HepG2 (cell line): ENCODE results near the gene RBM12. TPM values are rescaled to one million over a fixed set of nuclear protein-coding genes. Genes with fewer than 3 reads are reported as not detected.

Experiments used
- CCDC6 ChIP-seq: sonication (generic); formaldehyde crosslinking; IDR thresholded peaks from 2 replicates; pipeline ENCODE4 v1.8.1; 2022; ENCODE audit warnings: mild to moderate bottlenecking, missing genetic modification reagents, moderate library complexity
- ERF ChIP-seq: IDR thresholded peaks from 2 replicates; pipeline ENCODE4 v1.6.1; 2018; ENCODE audit warnings: missing biosample characterization, missing genetic modification reagents
- HMGA1 ChIP-seq: sonication (generic); formaldehyde crosslinking; conservative IDR thresholded peaks from 2 replicates; pipeline ENCODE4 v1.4.0; 2020; ENCODE audit warnings: missing genetic modification reagents
- MIXL1 ChIP-seq: IDR thresholded peaks from 2 replicates; pipeline ENCODE4 v1.6.1; 2016
- NFIC ChIP-seq: IDR thresholded peaks from 2 replicates; pipeline ENCODE4 v1.6.1; 2012; ENCODE audit warnings: mild to moderate bottlenecking, low read length, inconsistent platforms
- PTBP1 ChIP-seq: fragments of 200-400 bp; formaldehyde crosslinking; IDR thresholded peaks from 2 replicates; pipeline ENCODE4 v1.6.1; 2018; ENCODE audit warnings: low read length, low read depth; ENCODE audit not compliant: poor library complexity, severe bottlenecking
- SRSF9 ChIP-seq: fragments of 200-400 bp; formaldehyde crosslinking; IDR thresholded peaks from 2 replicates; pipeline ENCODE4 v1.6.1; 2018; ENCODE audit warnings: borderline replicate concordance, mild to moderate bottlenecking, low read depth, low read length; ENCODE audit not compliant: insufficient read depth, poor library complexity, severe bottlenecking
- ZNF333 ChIP-seq: sonication (generic); formaldehyde crosslinking; IDR thresholded peaks from 2 replicates; pipeline ENCODE4 v1.4.0; 2020; ENCODE audit warnings: mild to moderate bottlenecking, missing genetic modification reagents, borderline replicate concordance
- polyA plus RNA-seq, 8 experiments: library from polyadenylated mRNA; depleted of rRNA in 3 of 8; stranded (reverse) in 7 of 8; unstranded in 1 of 8; fragments of >200 nt; fragmentation: Illumina TruSeq in 4 of 8; extraction: Trizol in 4 of 8; gene quantifications; 2 replicates each; pipeline versions ENCODE4 v1.2.1 to v1.2.3, GENCODE V29; 2011 to 2016; ENCODE audit warnings: low read depth in 4 of 8, missing spikeins in 1 of 8, mixed read lengths in 1 of 8; ENCODE audit not compliant: insufficient read depth in 1 of 8
- total RNA-seq, 5 experiments: library from RNA; depleted of rRNA; stranded (reverse); fragments of >200 nt; fragmentation: Illumina TruSeq; extraction: Trizol; gene quantifications; 2 replicates each; pipeline ENCODE4 v1.2.3, GENCODE V29; 2016; ENCODE audit warnings: low read depth in 1 of 5
- TF ChIP-seq, protein P1 (sequence below): sonication (generic); formaldehyde crosslinking; IDR thresholded peaks from 2 replicates; pipeline ENCODE4 v1.4.0; 2020; ENCODE audit warnings: mild to moderate bottlenecking, missing genetic modification reagents
- TF ChIP-seq, protein P2 (sequence below): sonication (generic); formaldehyde crosslinking; IDR thresholded peaks from 2 replicates; pipeline ENCODE4 v1.4.0; 2020; ENCODE audit warnings: missing genetic modification reagents, low read depth, mild to moderate bottlenecking, borderline replicate concordance
- TF ChIP-seq, protein P3 (sequence below): sonication (generic); formaldehyde crosslinking; IDR thresholded peaks from 2 replicates; pipeline ENCODE4 v1.5.1; 2020; ENCODE audit warnings: missing genetic modification reagents, mild to moderate bottlenecking, borderline replicate concordance

The RBM12 gene
- total and polyA plus RNA-seq, 2 of the 13 experiments (the other 11 are each of a cell fraction or from before 2014, with no cell fraction given): 97.9 to 104 TPM

DNA sequence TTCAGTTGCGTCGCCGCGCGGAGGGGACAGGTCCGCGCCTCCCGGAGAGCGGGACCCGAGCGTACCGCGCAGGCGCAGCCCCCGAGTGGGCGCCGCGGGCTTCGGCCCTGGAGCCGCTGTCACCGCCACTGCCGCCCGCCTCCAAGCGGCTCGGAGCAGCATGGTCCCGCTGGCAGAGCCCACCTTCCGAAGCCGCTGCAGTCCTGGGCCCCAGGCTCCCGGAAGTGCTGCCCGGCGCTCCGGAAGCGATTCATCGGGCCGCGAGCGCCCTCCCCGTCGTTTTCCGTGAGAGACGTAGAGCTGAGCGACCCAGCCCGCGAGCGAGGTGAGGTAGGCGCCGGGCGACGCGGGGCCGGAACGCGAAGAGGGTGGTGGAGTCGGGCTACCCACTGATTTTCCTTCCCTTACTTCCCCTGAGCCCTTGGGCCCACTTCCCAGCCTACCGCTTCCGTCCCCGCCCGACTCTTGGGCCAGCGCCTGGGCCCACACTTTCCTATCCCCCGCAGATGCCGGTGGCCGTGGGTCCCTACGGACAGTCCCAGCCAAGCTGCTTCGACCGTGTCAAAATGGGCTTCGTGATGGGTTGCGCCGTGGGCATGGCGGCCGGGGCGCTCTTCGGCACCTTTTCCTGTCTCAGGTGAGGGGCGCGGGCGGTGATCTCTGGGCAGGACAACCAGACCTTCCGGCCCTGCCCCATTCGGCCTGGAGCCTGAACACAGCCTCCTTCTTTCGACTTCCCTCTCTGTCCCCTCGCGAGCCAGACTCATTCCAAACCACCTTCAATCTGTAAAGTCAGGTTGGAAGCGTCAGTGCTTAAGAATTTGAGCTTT lies 34.6 kb upstream of the RBM12 start, which contains the start of the genes NFS1 and ROMO1 (continued):
- TF ChIP-seq, protein P1, sequence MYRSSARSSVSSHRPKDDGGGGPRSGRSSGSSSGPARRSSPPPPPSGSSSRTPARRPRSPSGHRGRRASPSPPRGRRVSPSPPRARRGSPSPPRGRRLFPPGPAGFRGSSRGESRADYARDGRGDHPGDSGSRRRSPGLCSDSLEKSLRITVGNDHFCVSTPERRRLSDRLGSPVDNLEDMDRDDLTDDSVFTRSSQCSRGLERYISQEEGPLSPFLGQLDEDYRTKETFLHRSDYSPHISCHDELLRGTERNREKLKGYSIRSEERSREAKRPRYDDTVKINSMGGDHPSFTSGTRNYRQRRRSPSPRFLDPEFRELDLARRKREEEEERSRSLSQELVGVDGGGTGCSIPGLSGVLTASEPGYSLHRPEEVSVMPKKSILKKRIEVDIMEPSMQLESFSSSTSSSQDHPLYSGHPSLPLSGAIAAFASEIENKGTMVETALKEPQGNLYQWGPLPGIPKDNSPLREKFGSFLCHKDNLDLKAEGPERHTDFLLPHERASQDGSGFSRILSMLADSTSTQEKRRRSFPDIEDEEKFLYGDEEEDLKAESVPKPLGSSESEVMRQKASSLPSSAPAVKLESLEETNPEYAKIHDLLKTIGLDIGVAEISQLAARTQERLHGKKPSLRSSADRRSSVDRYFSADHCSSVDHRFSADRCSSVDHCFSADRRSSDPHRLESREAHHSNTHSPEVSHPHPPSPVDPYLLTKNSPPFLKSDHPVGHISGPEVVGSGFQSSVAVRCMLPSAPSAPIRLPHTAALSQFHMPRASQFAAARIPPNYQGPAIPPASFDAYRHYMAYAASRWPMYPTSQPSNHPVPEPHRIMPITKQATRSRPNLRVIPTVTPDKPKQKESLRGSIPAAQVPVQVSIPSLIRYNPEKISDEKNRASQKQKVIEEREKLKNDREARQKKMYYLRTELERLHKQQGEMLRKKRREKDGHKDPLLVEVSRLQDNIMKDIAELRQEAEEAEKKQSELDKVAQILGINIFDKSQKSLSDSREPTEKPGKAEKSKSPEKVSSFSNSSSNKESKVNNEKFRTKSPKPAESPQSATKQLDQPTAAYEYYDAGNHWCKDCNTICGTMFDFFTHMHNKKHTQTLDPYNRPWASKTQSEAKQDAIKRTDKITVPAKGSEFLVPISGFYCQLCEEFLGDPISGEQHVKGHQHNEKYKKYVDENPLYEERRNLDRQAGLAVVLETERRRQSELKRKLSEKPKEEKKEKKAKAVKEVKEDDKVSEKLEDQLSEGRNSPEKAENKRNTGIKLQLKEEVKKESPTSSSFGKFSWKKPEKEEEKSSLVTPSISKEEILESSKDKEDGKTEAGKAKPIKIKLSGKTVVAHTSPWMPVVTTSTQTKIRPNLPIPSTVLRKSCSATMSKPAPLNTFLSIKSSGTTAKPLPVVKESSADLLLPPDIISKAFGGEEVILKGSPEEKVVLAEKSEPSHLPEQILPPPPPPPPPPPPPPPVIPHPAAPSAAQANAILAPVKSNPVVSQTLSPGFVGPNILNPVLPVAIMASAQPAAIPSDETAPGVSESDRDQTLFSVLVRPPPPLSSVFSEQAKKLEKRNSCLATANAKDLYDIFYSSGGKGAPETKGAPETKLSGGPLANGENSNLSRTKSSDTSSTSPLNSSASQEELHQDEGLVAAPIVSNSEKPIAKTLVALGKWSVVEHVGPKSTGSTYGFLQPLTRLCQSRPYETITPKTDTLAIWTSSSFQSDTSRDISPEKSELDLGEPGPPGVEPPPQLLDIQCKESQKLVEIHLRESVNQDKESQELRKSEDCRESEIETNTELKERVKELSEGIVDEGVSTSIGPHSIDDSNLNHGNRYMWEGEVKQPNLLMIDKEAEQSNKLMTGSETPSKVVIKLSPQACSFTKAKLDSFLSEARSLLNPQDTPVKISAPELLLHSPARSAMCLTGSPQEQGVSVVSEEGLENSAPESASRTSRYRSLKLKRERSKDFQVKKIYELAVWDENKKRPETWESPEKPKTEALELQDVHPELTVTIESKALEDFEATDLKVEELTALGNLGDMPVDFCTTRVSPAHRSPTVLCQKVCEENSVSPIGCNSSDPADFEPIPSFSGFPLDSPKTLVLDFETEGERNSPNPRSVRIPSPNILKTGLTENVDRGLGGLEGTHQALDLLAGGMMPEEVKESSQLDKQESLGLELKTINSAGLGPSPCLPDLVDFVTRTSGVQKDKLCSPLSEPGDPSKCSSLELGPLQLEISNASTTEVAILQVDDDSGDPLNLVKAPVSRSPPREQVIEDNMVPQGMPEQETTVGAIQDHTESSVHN (CRISPR knock-in tag): peak; percentile 88; the same call in 1 of the 2 replicates
- no peak for TF ChIP-seq NFIC
- TF ChIP-seq ERF (CRISPR knock-in tag): peak; percentile 98; the same call in 1 of the 2 replicates
- TF ChIP-seq CCDC6 (CRISPR knock-in tag): peak; percentile 100
- no peak for TF ChIP-seq PTBP1
- no peak for TF ChIP-seq SRSF9
- TF ChIP-seq, protein P2, sequence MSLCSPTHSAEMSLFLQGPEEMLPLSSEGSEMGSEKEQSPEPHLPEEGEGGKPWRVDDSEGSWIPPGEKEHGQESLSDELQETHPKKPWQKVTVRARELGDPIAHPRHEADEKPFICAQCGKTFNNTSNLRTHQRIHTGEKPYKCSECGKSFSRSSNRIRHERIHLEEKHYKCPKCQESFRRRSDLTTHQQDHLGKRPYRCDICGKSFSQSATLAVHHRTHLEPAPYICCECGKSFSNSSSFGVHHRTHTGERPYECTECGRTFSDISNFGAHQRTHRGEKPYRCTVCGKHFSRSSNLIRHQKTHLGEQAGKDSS: peak; percentile 70; the same call in 1 of the 2 replicates
- TF ChIP-seq MIXL1 (CRISPR knock-in tag): peak; percentile 95
- peak; percentile 96 for TF ChIP-seq ZNF333
- no peak for TF ChIP-seq HMGA1 (CRISPR knock-in tag)
- TF ChIP-seq, protein P3, sequence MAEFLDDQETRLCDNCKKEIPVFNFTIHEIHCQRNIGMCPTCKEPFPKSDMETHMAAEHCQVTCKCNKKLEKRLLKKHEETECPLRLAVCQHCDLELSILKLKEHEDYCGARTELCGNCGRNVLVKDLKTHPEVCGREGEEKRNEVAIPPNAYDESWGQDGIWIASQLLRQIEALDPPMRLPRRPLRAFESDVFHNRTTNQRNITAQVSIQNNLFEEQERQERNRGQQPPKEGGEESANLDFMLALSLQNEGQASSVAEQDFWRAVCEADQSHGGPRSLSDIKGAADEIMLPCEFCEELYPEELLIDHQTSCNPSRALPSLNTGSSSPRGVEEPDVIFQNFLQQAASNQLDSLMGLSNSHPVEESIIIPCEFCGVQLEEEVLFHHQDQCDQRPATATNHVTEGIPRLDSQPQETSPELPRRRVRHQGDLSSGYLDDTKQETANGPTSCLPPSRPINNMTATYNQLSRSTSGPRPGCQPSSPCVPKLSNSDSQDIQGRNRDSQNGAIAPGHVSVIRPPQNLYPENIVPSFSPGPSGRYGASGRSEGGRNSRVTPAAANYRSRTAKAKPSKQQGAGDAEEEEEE (CRISPR knock-in tag): peak; percentile 91; the same call in 1 of the 2 replicates
